ENCODE results near the gene CRYGB.

CRYGB gene

DNA sequence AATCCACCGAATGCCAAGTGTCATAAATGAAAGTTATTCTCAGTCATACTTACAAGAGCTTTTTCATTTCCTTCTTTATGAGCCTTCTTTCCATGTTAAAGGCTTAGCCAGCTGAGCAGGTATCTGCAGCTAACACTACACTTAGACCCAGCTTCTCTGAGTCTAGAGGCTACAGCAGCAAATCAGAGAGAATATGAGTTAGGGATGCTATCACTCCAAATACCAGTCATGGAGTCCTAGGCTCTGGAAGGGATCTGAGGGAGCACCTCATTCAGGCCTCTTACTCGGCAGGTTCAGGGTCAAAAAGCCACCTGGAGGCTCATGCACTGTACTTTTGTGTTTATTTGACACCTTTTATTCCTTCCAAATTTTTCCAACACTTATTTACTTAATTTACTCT is 40.9 kb upstream of the CRYGB start:
- in situ Hi-C loops (cut with HindIII; ENCODE audit: low pct_ligation_motif_present, low sequenced_read_pairs), result no loop called here
- Histone ChIP-seq H3K4me3 (ENCODE audit: low read depth, low read length) (no peak overlapping the region), H3K27me3 (replicated peaks) (peaks cover 2% of the 10 kb centered on the region), H3K36me3 (replicated peaks) (no peaks in the 10 kb centered on the region), H3K27ac (no peak overlapping the region)
- no peak for TF ChIP-seq CTCF (IDR thresholded peaks at IDR 0.05; ENCODE audit: low read depth, low read length, missing control alignments)
- DNase-seq, result no peak

DNA sequence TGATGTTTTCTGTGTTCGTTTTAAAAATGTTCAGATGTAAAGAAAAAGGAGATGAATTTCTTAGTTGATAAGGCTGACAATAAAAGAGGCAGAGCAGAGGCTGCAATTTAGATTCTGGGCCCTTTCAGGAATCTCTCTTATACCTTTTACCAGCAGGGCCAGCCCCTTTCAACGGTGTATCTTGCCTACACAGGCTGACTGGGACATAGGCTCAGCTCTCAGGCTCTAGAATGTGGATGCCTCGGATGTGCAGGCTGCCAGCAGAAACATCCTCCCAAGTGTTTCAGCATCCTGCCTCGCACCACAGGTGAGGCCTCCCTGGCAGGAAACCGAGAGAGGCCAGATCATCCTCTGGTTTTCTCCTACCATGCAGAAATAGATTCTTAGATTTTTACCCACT is 40.5 kb upstream of the CRYGB start:
- TF ChIP-seq CTCF (IDR thresholded peaks at IDR 0.05; ENCODE audit: low read depth, low read length, missing control alignments), result no peak
- Histone ChIP-seq H3K36me3 (replicated peaks) (no peaks in the 10 kb centered on the region), H3K4me3 (ENCODE audit: low read depth, low read length) (no peak overlapping the region), H3K27me3 (replicated peaks) (peaks cover 2% of the 10 kb centered on the region), H3K27ac (no peak overlapping the region)
- no peak for DNase-seq
- in situ Hi-C loops (cut with HindIII; ENCODE audit: low pct_ligation_motif_present, low sequenced_read_pairs), result no loop called here

DNA sequence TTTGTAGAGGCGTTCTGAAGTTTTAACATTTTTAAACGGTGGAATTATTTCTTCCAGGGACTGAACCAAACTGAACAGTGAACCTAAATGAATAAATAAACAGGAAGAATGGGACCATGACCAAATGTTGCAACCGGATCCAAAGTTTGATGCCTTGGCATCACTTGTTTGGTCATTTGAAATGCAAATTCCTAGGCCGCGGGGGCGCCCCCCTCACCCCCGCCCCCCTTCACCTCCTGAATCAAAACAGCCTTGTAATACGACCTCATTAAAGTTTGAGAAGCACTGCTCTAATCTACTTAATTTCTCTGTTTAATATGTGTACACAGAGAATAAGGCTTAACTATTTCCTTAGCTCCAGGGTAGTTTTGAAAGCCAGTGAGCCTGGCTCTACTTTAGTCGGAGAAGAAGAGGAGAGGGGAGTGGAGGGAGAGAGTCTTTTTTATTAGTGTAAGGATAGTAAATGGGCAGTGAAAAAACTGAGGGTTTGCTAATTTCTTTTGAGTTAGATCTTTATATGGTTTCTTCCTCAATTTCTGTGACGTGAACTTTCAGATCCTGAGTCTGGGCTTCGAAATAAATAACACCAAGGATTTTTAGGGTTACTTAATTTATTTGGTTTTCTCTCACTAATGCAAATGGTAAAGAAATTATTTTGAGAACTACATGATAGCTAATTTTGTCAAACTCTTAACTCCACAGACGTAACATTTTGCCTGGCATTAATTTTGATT is 38.2 kb upstream of the CRYGB start:
- H3K4me3 ChIP-seq (ENCODE audit: low read depth, low read length), result no peak overlapping the region
- peaks cover 2% of the 10 kb centered on the region for H3K27me3 ChIP-seq (replicated peaks)
- in situ Hi-C loops (cut with HindIII; ENCODE audit: low pct_ligation_motif_present, low sequenced_read_pairs), result no loop called here
- no peak for DNase-seq
- H3K36me3 ChIP-seq (replicated peaks), result no peaks in the 10 kb centered on the region
- TF ChIP-seq CTCF (IDR thresholded peaks at IDR 0.05; ENCODE audit: low read depth, low read length, missing control alignments), result no peak
- no peak overlapping the region for H3K27ac ChIP-seq

GRCh38 chr2:208183526-208183925 is 37.6 kb upstream of the CRYGB start:
- TF ChIP-seq CTCF (IDR thresholded peaks at IDR 0.05; ENCODE audit: low read depth, low read length, missing control alignments), result no peak
- H3K4me3 ChIP-seq (ENCODE audit: low read depth, low read length), result no peak overlapping the region

DNA sequence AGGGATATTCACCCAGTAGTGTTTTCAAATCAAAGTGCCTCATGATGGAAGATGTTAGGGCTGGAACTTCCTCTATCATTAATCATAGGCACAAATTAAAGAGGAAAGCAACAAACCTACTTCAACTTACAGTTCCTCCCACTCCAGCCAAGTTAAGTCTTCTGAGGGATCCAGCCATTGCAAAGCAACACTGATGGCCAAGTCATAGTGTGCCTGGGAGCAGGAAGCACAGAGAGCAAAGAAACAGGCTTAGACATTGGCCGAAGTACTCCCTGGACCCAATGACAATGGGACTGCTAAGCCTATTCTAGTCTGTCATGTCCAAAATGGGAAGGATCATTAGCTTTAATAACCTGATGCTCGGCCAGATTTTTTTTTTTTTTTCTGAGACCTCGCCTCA is 36.9 kb upstream of the CRYGB start:
- DNase-seq, result no peak
- H3K4me3 ChIP-seq (ENCODE audit: low read depth, low read length), result no peak overlapping the region
- no peak overlapping the region for H3K27ac ChIP-seq
- TF ChIP-seq CTCF (IDR thresholded peaks at IDR 0.05; ENCODE audit: low read depth, low read length, missing control alignments), result no peak
- in situ Hi-C loops (cut with HindIII; ENCODE audit: low pct_ligation_motif_present, low sequenced_read_pairs), result no loop called here
- H3K27me3 ChIP-seq (replicated peaks), result peaks cover 2% of the 10 kb centered on the region
- no peaks in the 10 kb centered on the region for H3K36me3 ChIP-seq (replicated peaks)

More at GRCh38 chr2:208183526-208183925, 37.6 kb upstream of the CRYGB start:
- Histone ChIP-seq H3K27ac (no peak overlapping the region), H3K27me3 (replicated peaks) (peaks cover 2% of the 10 kb centered on the region), H3K36me3 (replicated peaks) (no peaks in the 10 kb centered on the region)
- in situ Hi-C loops (cut with HindIII; ENCODE audit: low pct_ligation_motif_present, low sequenced_read_pairs), result no loop called here
- DNase-seq, result no peak
